HG03520 (cell line): ENCODE measurements around the gene ADCY1.

ENCODE experiments used
- ATAC-seq: cut with Tn5 transposase; IDR thresholded peaks from one replicate; pipeline ENCODE4 v1.9.1; 2021; ENCODE audit warnings: mild to moderate bottlenecking, moderate library complexity; ENCODE audit not compliant: unreplicated experiment

ADCY1 gene

GRCh38 chr7:45689011-45689796 lies 115.0 kb downstream of the ADCY1 start:
- ATAC-seq, result no peak

DNA sequence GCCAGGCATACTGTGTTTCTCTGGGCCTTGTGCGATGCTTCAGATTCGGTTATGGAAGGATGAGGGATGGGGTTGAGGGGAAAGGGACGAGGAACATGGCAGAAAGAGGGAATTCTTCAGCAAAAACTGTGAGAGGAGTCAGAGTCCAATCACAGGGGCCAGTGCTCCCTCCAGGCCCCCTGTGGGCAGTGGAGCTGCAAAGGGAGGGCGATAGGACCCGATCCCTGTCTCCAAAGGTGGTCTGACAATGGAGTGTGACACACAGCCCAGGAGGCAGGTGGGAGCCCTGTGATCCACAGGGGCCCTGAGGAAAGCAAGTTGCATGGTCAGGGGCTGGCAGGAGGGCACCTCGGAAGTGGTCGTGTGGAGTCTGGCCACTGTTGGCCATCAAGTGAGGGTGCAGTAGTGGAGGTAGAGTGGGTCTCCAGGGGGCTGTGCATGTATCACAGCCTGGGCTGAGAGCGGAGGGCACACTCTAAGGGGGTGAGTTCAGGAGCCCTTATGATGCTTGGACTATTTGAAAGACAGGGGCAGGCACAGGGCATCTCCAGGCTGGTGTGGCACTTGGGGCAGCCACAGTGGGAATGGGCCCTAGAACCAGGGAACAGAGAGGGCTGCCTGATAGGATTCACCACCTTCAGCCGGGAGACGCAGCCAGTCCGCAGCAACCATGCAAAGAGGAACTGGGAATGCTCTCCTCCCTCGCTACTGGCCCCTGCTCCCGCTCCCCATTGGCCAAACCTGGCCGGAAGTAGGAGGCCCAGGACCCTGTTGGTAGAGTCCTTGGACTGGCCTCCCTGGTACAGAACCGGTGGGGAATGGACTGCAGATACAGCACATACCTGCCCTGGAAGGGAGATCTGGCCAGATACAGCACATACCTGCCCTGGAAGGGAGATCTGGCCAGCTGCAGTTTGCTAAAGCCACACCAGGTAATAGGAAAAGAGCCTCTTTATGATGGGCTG lies 115.9 kb downstream of the ADCY1 start:
- ATAC-seq, result no peak

DNA sequence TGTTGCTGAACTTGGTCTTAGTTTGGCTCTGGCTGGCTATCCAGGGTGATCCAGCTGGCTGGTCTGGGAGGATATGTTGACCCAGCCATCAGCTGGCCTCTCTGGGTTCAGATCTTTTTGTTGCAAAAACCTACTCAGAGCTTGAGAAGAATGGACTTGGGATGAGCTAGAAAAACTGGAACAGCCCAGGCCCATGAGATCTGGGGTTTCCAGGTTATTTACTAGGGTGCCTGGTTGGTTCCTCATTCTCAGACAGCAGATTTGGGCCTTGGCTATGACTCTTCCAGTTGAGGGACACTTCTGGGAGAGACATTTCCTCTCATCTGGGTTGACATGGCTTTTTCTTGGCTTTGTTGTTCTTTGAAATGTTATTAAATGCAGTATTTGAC lies 116.6 kb downstream of the ADCY1 start:
- ATAC-seq, result no peak

DNA sequence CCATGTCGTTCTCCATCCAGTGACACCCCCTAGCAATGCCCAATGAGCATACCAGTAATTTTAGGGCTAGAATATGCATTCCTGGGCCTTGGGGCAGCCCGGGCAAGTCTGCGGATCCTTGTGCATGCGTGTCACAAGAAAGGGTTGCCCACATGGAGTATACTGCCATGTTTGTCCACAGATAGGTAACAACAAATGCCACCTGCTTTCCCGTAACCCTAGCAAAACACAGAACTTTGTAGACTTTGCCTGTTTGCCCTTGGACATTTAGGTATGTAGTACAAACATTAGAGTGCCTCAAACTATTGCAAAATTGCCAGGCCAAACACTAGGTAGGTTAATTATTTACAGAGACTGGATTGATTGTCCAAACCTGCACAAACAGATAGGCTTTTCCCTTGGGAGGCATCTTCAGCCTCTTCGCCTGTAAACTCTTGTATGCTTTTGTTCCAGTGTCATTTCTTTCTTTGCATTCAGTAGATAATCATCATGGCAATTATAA lies 117.0 kb downstream of the ADCY1 start:
- ATAC-seq, result no peak

DNA sequence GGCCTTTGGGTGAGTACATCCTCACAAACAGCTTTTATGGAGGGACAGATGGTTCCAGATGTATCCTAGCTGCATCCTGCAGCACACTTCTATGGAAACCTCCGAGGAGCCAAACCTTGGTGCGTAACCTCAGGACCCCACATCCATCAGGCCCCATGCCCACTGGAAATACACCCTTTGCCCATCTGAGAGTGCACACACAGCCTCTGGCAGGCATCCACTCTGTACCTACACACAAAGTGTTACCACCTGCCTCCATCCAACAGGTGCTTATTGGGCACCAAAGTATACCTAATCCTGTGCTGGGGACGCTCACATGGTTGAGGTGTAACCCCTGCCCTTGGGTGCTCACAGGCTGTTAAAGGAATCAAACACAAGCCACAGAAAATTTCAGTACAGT lies 117.9 kb downstream of the ADCY1 start:
- ATAC-seq, result no peak

DNA sequence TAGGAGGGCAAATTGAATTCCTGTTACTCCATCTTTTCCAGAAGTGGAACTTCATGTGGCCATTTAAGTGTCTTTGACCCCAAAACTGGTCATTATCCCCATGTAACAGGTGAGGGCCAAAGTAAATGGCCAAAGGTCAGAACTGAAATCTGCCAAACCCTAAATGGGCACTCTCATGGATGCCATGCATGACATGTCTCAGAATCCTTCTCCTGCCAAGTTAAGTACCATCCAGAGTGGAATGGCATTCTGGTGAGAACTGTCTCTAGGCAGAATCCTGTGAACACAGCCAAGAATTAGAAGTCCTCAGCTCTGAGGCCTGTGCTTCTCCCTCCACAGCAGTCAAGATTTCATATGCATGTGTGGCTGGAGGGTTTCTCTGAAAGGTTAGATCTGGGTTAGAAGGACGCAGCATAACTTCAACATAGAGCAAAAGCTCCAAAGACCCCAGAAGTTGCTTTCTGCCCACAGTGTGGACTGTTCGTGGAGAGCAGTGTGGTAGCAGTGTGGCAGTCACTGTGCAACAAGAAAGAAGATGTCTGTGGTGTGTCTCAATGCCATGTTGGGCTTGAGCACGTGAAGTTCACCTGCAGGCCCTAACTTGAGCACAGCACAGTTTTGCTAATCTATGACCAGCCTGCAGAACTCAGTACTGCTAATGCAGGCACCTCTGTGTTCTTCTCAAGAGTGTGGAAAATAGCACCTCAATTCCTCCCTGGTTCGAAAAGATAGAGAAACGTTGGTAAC lies 121.3 kb downstream of the ADCY1 start:
- no peak for ATAC-seq

- no peak for ATAC-seq
These were observed 122.3 kb downstream of the ADCY1 start for GRCh38 chr7:45696476-45696875.

GRCh38 chr7:45697576-45698136 lies 123.5 kb downstream of the ADCY1 start:
- ATAC-seq, result no peak

GRCh38 chr7:45698303-45699014 lies 124.3 kb downstream of the ADCY1 start:
- no peak for ATAC-seq

DNA sequence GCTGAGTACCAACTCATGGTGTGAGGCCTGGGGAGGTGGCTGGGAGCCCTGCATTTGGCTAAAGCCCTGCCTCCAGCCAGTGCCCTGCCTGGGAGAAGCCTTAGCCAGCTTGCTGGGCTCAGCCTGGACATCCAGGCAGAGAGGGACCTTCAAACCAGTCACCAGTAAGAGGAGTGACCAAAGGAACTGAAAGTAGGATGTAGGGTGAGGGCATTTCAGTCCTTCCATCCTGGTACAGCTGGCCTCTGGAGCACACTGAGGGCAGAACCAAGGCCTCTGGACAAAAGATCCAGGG lies 124.8 kb downstream of the ADCY1 start:
- no peak for ATAC-seq

DNA sequence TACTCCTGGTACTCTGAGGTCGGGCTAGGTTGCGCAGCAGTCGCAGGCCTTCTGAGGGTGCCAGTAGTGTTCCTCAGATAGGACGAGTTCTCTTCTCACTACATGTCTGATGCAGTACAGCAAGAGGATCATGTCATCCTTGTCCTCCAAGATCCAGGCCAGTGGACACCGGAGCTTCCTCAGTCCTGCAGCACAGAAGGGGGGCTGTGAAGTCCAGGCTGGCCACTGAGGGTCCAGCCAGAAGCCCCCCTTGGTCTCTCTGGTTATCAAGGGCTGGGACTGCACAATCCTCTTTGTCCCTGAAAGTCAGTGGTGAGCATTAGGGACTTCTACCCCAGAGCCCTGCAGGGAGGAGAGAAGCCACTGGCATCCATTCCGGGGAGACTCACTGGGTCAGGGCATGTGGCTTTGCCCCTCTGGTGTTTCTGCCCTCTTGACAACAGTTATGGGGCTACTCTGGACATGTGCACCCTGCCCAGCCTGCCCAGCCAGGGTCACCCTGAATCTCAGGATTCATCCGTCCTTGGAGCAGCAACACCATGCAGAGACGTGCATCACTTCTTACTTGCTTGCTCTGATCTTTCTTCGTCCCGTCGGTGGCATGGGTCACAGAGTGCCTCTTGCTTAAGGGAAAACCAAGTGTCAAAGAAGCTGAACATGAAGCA lies 125.7 kb downstream of the ADCY1 start:
- no peak for ATAC-seq

DNA sequence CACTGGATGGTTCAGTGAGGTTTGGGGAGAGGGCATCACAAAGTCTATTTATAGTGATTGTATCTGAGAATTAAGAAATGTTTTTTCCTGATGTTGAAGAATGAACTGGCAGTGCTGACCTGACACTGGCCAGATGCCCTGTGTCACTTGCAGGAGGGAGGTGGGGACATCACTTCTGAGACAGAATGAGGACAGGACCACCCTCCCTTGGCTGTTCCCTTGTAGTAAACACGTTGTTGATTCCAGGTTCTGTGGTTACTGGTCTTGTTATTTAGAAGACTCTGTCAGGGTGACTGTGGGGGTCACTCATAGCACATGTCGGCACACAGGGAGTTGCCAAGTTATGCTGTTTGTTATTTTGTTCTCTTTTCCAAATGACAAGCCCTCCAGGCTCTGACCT lies 126.4 kb downstream of the ADCY1 start:
- no peak for ATAC-seq

DNA sequence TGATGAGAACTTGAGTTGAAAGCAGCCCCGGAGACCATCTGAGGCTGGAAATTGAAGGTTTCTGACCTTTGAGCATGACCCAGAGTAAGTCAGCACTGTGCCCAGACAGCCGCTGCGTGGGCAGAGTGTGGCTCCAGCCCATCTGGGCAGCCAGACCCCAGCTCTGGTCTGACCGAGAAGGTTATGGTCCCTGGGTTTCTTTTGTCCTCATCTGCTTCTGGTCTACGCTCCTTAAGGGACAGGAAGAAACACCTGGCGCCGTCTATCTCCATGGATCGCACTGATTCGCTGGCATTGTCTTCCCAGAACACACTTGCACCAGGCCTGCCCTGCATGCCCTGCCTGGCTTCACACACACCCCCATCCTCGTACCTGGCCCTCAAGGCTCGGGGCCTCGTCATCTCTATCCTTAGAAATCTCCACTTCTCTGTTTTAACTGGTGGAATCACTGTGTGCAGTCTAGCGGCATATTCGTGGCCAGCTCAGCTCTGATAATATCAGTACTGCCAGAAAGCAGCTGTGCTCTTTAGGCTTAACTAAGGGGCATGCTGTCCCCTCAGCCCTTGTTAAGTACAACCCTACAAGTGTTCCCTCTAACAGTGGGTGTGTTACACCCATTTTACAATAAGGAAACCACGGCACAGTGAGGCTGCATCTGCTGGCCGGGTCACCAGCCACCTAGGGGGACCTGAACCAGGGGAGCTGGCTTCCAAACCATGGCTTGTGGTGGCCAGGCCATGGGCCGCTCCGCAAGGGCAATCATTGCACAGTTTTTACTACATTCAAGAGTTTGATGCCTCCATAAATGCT lies 127.7 kb downstream of the ADCY1 start:
- ATAC-seq, result no peak

DNA sequence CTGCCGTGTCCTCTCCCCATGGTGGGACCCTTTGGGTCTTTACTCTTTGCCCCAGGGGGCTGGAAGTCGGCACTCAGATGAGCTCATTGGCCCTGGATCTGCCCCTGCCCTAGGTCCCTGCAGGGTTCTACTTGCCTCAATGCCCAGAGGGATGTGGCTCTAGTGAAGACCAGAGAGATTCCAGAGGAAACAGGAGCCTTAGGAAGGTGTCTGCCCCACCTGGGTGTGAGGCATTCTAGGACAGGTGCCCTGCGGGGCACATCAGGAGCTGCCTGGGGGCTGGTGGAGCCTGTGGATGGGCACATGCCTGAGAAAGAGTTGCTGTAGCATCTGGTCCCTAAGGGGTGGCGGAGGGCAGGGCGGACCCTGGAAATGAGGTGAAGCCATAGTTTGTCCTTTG lies 128.6 kb downstream of the ADCY1 start:
- ATAC-seq, result no peak

GRCh38 chr7:45703373-45703821 lies 129.2 kb downstream of the ADCY1 start:
- ATAC-seq, result no peak

DNA sequence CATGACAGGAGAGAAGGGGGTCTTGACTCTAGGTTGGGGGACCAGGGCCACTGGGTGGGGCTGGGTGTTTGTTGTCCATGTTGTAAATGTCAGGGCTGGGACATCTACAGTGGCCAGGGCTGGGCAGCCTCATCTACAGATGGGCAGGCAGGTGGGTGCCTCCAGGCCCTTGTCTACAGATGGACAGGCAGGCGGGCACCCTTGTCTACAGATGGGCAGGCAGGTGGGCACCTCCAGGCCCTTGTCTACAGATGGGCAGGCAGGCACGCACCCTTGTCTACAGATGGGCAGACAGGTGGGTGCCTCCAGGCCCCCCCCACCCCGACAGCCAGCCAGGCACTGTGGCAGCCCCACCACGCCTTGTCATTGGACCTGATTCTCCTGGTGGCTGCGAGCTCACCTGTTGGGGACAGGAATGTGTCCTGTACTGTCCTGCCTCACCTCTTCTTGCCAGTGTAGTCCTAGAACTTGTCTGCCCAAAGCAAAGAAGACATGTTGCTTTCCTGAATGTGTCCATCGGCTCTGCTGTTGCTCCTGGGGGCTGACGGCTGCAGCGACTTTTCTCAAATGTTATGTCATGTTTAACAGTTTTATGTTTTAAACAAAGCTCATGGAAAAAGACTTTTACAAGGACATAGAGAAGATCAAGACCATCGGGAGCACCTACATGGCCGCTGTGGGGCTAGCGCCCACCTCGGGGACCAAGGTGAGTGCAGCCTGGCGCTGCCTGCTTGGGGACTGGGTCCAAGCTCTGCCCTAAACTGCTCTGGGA lies 129.9 kb downstream of the ADCY1 start:
- ATAC-seq, result no peak

GRCh38 chr7:45704683-45705016 lies 130.5 kb downstream of the ADCY1 start:
- no peak for ATAC-seq
